GM23248 (cell line): ENCODE data around the gene CFAP119. TPM values are rescaled to one million over a fixed set of nuclear protein-coding genes. Genes with fewer than 3 reads are reported as not detected.

Experiments used
- DNase-seq: peaks from one replicate; pipeline ENCODE4 v3.0.0-alpha.2; 2015
- H2AFZ ChIP-seq: fragments of 200-600 bp; sonication (generic); 2 replicates; pipeline ENCODE4 v1.6.1; 2016; ENCODE audit warnings: antibody characterized with exemption
- H3F3A ChIP-seq: fragments of 200-600 bp; sonication (generic); 2 replicates; pipeline ENCODE4 v1.6.1; 2016; ENCODE audit warnings: mild to moderate bottlenecking, antibody characterized with exemption, mixed run types; ENCODE audit not compliant: insufficient read depth
- H3K27ac ChIP-seq: fragments of 200-600 bp; sonication (generic); 2 replicates; pipeline ENCODE4 v1.5.1; 2016; ENCODE audit warnings: mild to moderate bottlenecking
- H3K27me3 ChIP-seq: fragments of 200-600 bp; sonication (generic); replicated peaks from 2 replicates; pipeline ENCODE4 v1.6.1; 2016; ENCODE audit warnings: mild to moderate bottlenecking; ENCODE audit not compliant: insufficient read depth
- H3K36me3 ChIP-seq: fragments of 200-600 bp; sonication (generic); 2 replicates; pipeline ENCODE4 v1.6.1; 2016; ENCODE audit warnings: low read depth, mild to moderate bottlenecking
- H3K4me1 ChIP-seq: fragments of 200-600 bp; sonication (generic); 2 replicates; pipeline ENCODE4 v1.6.1; 2016; ENCODE audit warnings: mild to moderate bottlenecking; ENCODE audit not compliant: insufficient read depth
- H3K4me2 ChIP-seq: fragments of 200-600 bp; sonication (generic); one replicate; pipeline ENCODE4 v1.6.1; 2016; ENCODE audit warnings: mild to moderate bottlenecking; ENCODE audit not compliant: unreplicated experiment
- H3K4me3 ChIP-seq: fragments of 200-600 bp; sonication (generic); 2 replicates; pipeline ENCODE4 v1.5.1; 2016; ENCODE audit warnings: mild to moderate bottlenecking
- H3K79me2 ChIP-seq: fragments of 200-600 bp; sonication (generic); 2 replicates; pipeline ENCODE4 v1.6.1; 2016; ENCODE audit warnings: mild to moderate bottlenecking; ENCODE audit not compliant: insufficient read depth
- H3K9ac ChIP-seq: fragments of 200-600 bp; sonication (generic); 2 replicates; pipeline ENCODE4 v1.6.1; 2016; ENCODE audit warnings: mild to moderate bottlenecking
- H3K9me2 ChIP-seq: fragments of 200-600 bp; sonication (generic); 2 replicates; pipeline ENCODE4 v1.6.1; 2016; ENCODE audit warnings: mixed run types, mild to moderate bottlenecking, moderate library complexity; ENCODE audit not compliant: insufficient read depth
- H3K9me3 ChIP-seq: fragments of 200-600 bp; sonication (generic); one replicate; pipeline ENCODE4 v1.6.1; 2017; ENCODE audit warnings: low read depth
- H4K20me1 ChIP-seq: fragments of 200-600 bp; sonication (generic); 2 replicates; pipeline ENCODE4 v1.6.0; 2016; ENCODE audit not compliant: insufficient read depth
- EZH2 ChIP-seq: fragments of 200-600 bp; sonication (generic); IDR thresholded peaks from 2 replicates; pipeline ENCODE4 v1.6.1; 2018; ENCODE audit warnings: antibody characterized with exemption, mild to moderate bottlenecking; ENCODE audit not compliant: insufficient read depth, poor library complexity, severe bottlenecking
- EZH2phosphoT487 ChIP-seq: fragments of 200-600 bp; sonication (generic); IDR thresholded peaks from 2 replicates; pipeline ENCODE4 v1.6.1; 2018; ENCODE audit warnings: antibody characterized with exemption, moderate library complexity, mild to moderate bottlenecking, low read depth; ENCODE audit not compliant: insufficient read depth
- WGBS, 2 experiments: methylation state at CpG; one replicate each; pipeline ENCODE4 v1.1.6; 2015 to 2017; ENCODE audit warnings: low lambda C conversion rate in 2 of 2, low coverage in 1 of 2; ENCODE audit errors: missing lambda C conversion rate in 2 of 2; 5-methylcytosine and 5-hydroxymethylcytosine counted together
- in situ Hi-C: fragments of 300-500 bp; cut with MboI; formaldehyde crosslinking; loops from 2 replicates; pipeline ENCODE4 v1.15.0; 2020
- polyA plus RNA-seq: library from polyadenylated mRNA; unstranded; fragments of >200 nt; fragmentation: Nextera tagmentation; extraction: Ambion mirVana; gene quantifications from 2 replicates; pipeline ENCODE4 v1.2.1, GENCODE V29; 2016
- total RNA-seq: library from RNA; depleted of rRNA; stranded (reverse); fragments of >200 nt; shearing (Covaris generic); gene quantifications from 2 replicates; pipeline ENCODE4 v1.2.3, GENCODE V29; 2014

CFAP119 gene
- total and polyA plus RNA-seq, 2 experiments from 2014 or later: 2.7 to 4.6 TPM

- Histone ChIP-seq H2AFZ (no peak overlapping the region), H3K27ac (no peak overlapping the region), H3K9ac (no peak overlapping the region), H3K9me3 (no peaks in the 10 kb centered on the region), H3K9me2 (no peaks in the 10 kb centered on the region), H4K20me1 (no peaks in the 10 kb centered on the region), H3K27me3 (no peaks in the 10 kb centered on the region), H3K4me3 (no peak overlapping the region), H3F3A (peaks cover 10% of the 10 kb centered on the region; the same call in 1 of the 2 replicates), H3K36me3 (no peaks in the 10 kb centered on the region), H3K4me1 (peaks cover 9% of the 10 kb centered on the region; the same call in 1 of the 2 replicates), H3K79me2 (peaks cover 10% of the 10 kb centered on the region), H3K4me2 (no peak overlapping the region)
- TF ChIP-seq EZH2phosphoT487 (no peak), EZH2 (no peak)
- DNase-seq: no peak
- in situ Hi-C loops: no loop called here
- WGBS, 2 experiments: 84 to 86% methylated on average over 6 of the region's 6 CpGs
These were observed 17.7 kb upstream of the CFAP119 start for GRCh38 chr16:30779596-30779995.

- Histone ChIP-seq H3K36me3 (no peaks in the 10 kb centered on the region), H3K4me3 (no peak overlapping the region), H3K4me1 (peaks cover 12% of the 10 kb centered on the region; the same call in 1 of the 2 replicates), H3K27ac (no peak overlapping the region), H4K20me1 (no peaks in the 10 kb centered on the region), H3K9me2 (no peaks in the 10 kb centered on the region), H3K9ac (no peak overlapping the region), H3K4me2 (no peak overlapping the region), H3F3A (peaks cover 14% of the 10 kb centered on the region; the same call in 1 of the 2 replicates), H3K79me2 (0 out of 2 replicates have a peak, but pooled peaks cover 8% of the 10 kb centered on the region), H3K27me3 (no peaks in the 10 kb centered on the region), H3K9me3 (no peaks in the 10 kb centered on the region), H2AFZ (no peak overlapping the region)
- in situ Hi-C loops: no loop called here
- WGBS, 2 experiments: 78 to 80% methylated on average over 14 of the region's 14 CpGs
- no peak for DNase-seq
- no peak for TF ChIP-seq EZH2phosphoT487
- no peak for TF ChIP-seq EZH2
These were observed 16.8 kb upstream of the CFAP119 start for GRCh38 chr16:30778549-30779244.

DNA sequence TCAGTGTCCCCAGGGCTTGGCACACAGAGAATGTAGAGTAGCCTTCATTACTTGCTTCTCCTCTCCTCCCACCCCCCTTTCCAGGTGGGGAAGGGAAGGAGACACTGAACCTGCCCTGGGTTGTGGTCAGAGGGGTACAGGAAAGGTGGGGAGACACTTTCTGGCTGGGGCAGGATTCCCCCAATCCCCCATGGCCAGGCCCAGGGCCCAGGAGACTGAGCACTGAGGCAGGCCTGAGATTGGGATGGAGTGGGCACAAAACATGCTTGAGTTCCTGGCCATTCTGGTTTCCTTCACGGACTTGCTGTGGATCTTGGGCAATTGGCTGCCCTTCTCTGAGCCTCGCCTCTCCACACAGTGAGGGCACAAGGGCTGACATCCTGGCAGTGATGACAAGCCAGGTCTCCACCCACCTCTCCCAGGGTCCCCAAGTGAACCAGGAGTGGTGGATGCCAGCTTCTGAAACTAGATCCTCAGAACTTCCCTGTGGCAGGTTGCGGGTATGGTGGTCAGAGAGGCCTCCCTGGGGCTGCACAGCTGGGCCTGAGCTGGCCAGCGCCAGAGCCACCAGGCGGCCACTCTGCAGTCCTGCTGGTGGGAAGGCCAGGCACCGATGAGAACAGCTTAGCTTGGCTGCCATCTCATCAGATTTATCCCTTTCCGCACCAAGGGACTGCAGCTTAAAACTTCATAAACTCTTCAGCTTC is 15.9 kb upstream of the CFAP119 start:
- Histone ChIP-seq H3K27me3 (no peaks in the 10 kb centered on the region), H3K4me1 (peaks cover 12% of the 10 kb centered on the region; the same call in 1 of the 2 replicates), H3K4me3 (no peak overlapping the region), H3K79me2 (0 out of 2 replicates have a peak, but pooled peaks cover 8% of the 10 kb centered on the region), H2AFZ (no peak overlapping the region), H3K4me2 (no peak overlapping the region), H3K9me2 (no peaks in the 10 kb centered on the region), H3F3A (peaks cover 14% of the 10 kb centered on the region; the same call in 1 of the 2 replicates), H3K9me3 (no peaks in the 10 kb centered on the region), H3K9ac (no peak overlapping the region), H3K27ac (no peak overlapping the region), H3K36me3 (no peaks in the 10 kb centered on the region), H4K20me1 (no peaks in the 10 kb centered on the region)
- TF ChIP-seq EZH2phosphoT487 (no peak), EZH2 (no peak)
- WGBS, 2 experiments: 71 to 72% methylated on average over 7 of the region's 7 CpGs
- in situ Hi-C loops: no loop called here
- peak; percentile 20 for DNase-seq

DNA sequence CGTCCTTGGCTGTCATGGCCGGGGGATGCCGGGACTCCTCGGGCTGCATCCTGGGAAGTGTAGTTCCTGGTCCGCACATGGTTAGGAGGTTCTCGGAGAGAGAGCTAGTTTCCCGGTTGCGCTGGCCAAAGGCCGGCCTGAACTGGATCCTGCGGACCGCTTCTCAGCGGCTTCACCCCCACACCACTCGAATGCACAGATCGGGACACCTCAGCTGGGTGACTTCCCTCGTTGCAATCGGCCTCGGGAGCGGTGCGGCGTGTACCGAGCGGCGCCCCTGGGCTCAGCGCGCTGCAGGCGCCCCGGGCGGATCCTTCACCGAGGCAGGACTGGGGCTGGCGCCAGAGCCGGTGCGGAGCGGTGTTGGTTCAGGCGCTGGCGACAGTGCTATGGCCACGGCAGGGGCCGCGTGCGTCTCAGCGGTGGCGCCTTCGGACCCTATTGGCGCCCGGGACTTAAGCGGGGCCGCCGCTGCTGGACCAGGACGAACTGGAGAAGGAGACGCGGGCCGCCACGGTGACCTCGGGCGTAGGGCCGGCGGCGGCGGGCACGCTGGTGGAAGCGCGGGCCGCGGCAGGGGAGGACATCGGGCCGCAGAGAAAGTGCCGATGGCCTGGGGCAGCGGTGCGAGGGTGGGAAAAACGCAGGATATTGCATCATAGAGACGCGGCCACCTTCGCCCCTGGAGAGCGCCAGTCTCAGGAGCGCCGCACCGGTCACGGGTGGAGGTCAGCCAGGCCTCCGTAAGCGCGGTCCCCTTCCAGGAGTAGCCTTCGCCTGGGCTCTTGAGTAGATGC is 13.7 kb upstream of the CFAP119 start:
- in situ Hi-C loops: no loop called here

More for the DNA sequence above, 13.7 kb upstream of the CFAP119 start:
- H3K4me1 ChIP-seq: peaks cover 12% of the 10 kb centered on the region; the same call in 1 of the 2 replicates
- H2AFZ ChIP-seq: peak overlapping the region; percentile 67
- H3K27ac ChIP-seq: peak overlapping the region; percentile 74
- H3K4me3 ChIP-seq: peak overlapping the region; percentile 79
- peaks cover 18% of the 10 kb centered on the region; the same call in 1 of the 2 replicates for H3F3A ChIP-seq
- peaks cover 4% of the 10 kb centered on the region; the same call in 1 of the 2 replicates for H3K36me3 ChIP-seq
- peak overlapping the region; percentile 99 for H3K4me2 ChIP-seq
- H3K9me3 ChIP-seq: no peaks in the 10 kb centered on the region
- peak overlapping the region; percentile 93 for H3K9ac ChIP-seq
- H3K79me2 ChIP-seq: 0 out of 2 replicates have a peak, but pooled peaks cover 9% of the 10 kb centered on the region
- WGBS, 2 experiments: 1% methylated on average over 47 to 80 of the region's 81 CpGs
- H3K9me2 ChIP-seq: no peaks in the 10 kb centered on the region
- peak; percentile 93 for DNase-seq
- no peaks in the 10 kb centered on the region for H3K27me3 ChIP-seq
- TF ChIP-seq EZH2 (no peak), EZH2phosphoT487 (no peak)
- H4K20me1 ChIP-seq: no peaks in the 10 kb centered on the region
